Endothelial cell of hepatic sinusoid (primary cell): ENCODE data around the gene SPIN2A.
"Not testable (repeated sequence)": the region's sequence is repeated elsewhere in the genome, so short reads cannot be mapped to it uniquely, and the experiment has no call there.

Experiments
- in situ Hi-C: cut with HindIII; loops from 2 replicates; pipeline ENCODE4 v1.10.0; 2017; ENCODE audit warnings: low sequenced_read_pairs

The SPIN2A gene

DNA sequence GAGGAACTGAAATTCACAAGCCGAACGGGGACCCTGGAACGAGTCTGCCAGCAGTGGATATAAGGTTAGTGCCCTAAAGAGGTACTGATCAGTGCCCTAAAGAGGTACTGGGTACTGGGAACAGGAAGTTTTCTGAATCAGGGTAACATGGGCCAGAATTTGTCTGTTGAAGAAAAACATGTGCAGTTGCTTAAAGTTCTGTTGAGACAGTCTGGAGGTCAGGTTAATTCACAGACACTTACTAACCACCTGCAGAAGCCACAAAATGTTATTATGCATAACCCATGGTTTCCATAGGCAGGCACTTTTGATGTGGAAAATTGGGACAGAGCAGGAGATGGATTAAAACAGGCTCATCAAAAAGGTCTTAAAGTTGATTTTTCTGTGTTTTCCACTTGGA lies 33.7 kb downstream of the SPIN2A start:
- in situ Hi-C loops: no loop called here

DNA sequence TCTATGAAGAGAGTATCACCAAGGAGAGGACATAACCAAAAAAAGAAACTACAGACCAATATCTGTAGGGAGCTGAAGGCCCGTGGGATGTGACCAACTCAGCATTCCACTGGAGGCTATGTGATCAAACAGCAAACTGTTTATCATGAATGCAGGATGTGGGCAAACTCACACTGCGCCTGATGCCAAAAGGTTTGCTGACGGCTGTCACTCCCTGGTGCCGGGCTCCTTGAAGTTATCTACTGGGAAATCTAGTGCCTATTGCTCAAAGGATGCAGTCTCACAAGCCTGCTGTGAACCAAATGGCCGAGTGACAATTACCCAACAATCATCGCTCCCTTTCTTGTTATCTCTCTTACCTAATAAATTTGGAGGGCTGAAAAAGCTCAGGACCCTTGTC lies 34.3 kb downstream of the SPIN2A start:
- in situ Hi-C loops: not testable (repeated sequence)
